ENCODE results near the gene ASCL5. TPM values are rescaled to one million over a fixed set of nuclear protein-coding genes. Genes with fewer than 3 reads are reported as not detected.

The ASCL5 gene
- total and polyA plus RNA-seq, 10 of the 15 experiments (the other 5 are each of a cell fraction or from before 2014, with no cell fraction given): 0.04 TPM; not detected in 9

DNA sequence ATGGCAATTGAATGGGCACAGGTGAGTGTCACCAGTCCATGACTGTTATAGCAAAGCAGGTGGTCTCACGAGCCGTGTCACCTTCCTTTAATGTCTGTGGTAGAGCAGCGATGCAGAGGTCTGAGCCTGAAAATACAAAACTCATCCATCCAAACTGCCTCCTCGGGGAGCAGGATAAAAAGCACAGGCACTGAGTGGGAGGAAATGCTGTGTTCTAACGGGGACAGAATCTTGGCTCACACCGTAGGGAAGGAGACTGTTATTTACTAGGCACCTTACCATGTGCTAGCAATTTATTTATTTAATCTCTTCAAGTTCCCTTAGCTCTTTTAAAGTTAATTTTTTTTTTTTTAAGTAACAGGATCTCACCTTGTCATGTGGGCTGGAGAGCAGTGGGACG is 1.2 kb downstream of the ASCL5 start (continued):
- TF ChIP-seq EZH2 (IDR thresholded peaks at IDR 0.05; ENCODE audit: borderline replicate concordance, control insufficient read depth, low read depth, low read length) (no peak), IRF3 (IDR thresholded peaks at IDR 0.05) (no peak)

DNA sequence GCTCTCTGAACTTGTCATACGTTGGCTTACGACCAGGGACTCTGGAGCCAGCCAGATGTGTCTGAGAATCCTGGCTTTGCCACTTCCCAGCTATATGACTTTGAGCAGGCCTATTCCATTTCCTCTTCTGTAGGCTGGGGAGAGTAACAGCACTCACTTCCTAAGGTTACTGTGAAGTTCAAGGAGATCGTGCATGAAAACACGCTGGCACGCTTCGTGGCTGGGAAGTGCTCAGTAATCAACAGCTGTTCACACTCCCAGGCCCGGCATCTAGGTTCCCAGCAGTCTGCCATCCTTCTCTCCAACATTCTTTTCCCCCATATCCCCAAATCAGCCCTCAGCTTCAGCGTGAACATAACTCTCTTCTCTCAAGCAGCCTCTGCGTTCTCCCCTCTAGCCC is 2.0 kb downstream of the ASCL5 start:
- no peaks in the 10 kb centered on the region for H3K9me3 ChIP-seq (replicated peaks; ENCODE audit: control insufficient read depth, insufficient read depth, low read length)
- H3K36me3 ChIP-seq (ENCODE audit: control insufficient read depth in 2 of 2, insufficient read depth in 2 of 2, low read length in 1 of 2): no peaks in the 10 kb centered on the region
- H3K27ac ChIP-seq (ENCODE audit: control insufficient read depth, insufficient read depth): no peak overlapping the region
- POLR2A ChIA-PET: no interaction called here
- no peaks in the 10 kb centered on the region for H3K79me2 ChIP-seq (ENCODE audit: control insufficient read depth, insufficient read depth, low read length)
- intact Hi-C loops (cut with micrococcal nuclease; ENCODE audit: unreplicated experiment) (no loop called here), in situ Hi-C loops (cut with MboI) (no loop called here)
- H3K4me3 ChIP-seq: no peak overlapping the region
- ATAC-seq (no peak), FAIRE-seq (no peak), DNase-seq (ENCODE audit: low read depth, low spot score) (no peak)
- 60% methylated on average over 9 of the region's 9 CpGs for WGBS (ENCODE audit: insufficient coverage, insufficient replicate concordance, low lambda C conversion rate, missing lambda C conversion rate)
- no peaks in the 10 kb centered on the region for H3K4me1 ChIP-seq (ENCODE audit: control insufficient read depth, insufficient read depth, low read length)
- CTCF ChIA-PET: no interaction called here
- peaks cover 0 to 1% of the 10 kb centered on the region in 2 experiments; a peak in 2 of 4 replicates for H3K27me3 ChIP-seq (replicated peaks in 1 of 2; ENCODE audit: control insufficient read depth in 2 of 2, insufficient read depth in 2 of 2, low read length in 1 of 2)
- no peaks in the 10 kb centered on the region for H4K20me1 ChIP-seq (ENCODE audit: control insufficient read depth, insufficient read depth)
- H3K9ac ChIP-seq (ENCODE audit: control insufficient read depth, insufficient read depth, low read length): no peak overlapping the region
- RAD21 ChIA-PET (ENCODE audit: unreplicated experiment): no interaction called here
- BruUV-seq (replicated peaks): no TSS peak
- no peak overlapping the region for H2AFZ ChIP-seq (ENCODE audit: control insufficient read depth, low read depth, low read length)
- SMC1A ChIA-PET (ENCODE audit: uncharacterized antibody, unreplicated experiment): no interaction called here
- TF ChIP-seq RAD51 (IDR thresholded peaks at IDR 0.05) (no peak), SPI1 (IDR thresholded peaks at IDR 0.05; ENCODE audit: borderline replicate concordance, insufficient read depth, low read depth, low read length) (no peak), CHD2 (IDR thresholded peaks at IDR 0.05; ENCODE audit: borderline replicate concordance, low read depth, low read length) (no peak), RAD21 (IDR thresholded peaks at IDR 0.05; ENCODE audit: insufficient read depth, low read depth, low read length) (no peak), CBX5 (IDR thresholded peaks at IDR 0.05; ENCODE audit: low read depth) (no peak), KDM1A (IDR thresholded peaks at IDR 0.05; ENCODE audit: borderline replicate concordance) (no peak), HSF1 (IDR thresholded peaks at IDR 0.05; ENCODE audit: low read depth, low read length) (no peak)
- no peak overlapping the region for H3K4me2 ChIP-seq (ENCODE audit: control insufficient read depth, insufficient read depth)
